HEK293T (cell line): ENCODE results near the gene GMCL1.

ENCODE experiments used
- BHLHE40 ChIP-seq: fragments of 450-650 bp; IDR thresholded peaks from 2 replicates; pipeline ENCODE4 v1.6.1; 2016; ENCODE audit warnings: mild to moderate bottlenecking, moderate library complexity, borderline replicate concordance
- FOXA1 ChIP-seq: fragments of 450-650 bp; IDR thresholded peaks from 2 replicates; pipeline ENCODE4 v1.6.1; 2016; ENCODE audit warnings: mild to moderate bottlenecking
- FOXK2 ChIP-seq: fragments of 450-650 bp; IDR thresholded peaks from 2 replicates; pipeline ENCODE4 v1.6.1; 2016; ENCODE audit warnings: mild to moderate bottlenecking
- FOXM1 ChIP-seq: fragments of 450-650 bp; IDR thresholded peaks from 2 replicates; pipeline ENCODE4 v1.6.1; 2017; ENCODE audit warnings: mild to moderate bottlenecking, borderline replicate concordance
- HDGF ChIP-seq: fragments of 450-650 bp; IDR thresholded peaks from 2 replicates; pipeline ENCODE4 v1.6.1; 2017; ENCODE audit warnings: antibody characterized with exemption, borderline replicate concordance
- LEF1 ChIP-seq: fragments of 450-650 bp; IDR thresholded peaks from 2 replicates; pipeline ENCODE4 v1.6.1; 2017; ENCODE audit warnings: mild to moderate bottlenecking, borderline replicate concordance
- PKNOX1 ChIP-seq: fragments of 450-650 bp; IDR thresholded peaks from 2 replicates; pipeline ENCODE4 v1.6.1; 2016
- SP1 ChIP-seq: fragments of 450-650 bp; IDR thresholded peaks from 2 replicates; pipeline ENCODE4 v1.6.1; 2017
- SUZ12 ChIP-seq: fragments of 450-650 bp; IDR thresholded peaks from 2 replicates; pipeline ENCODE4 v1.6.1; 2016; ENCODE audit warnings: mild to moderate bottlenecking
- TARDBP ChIP-seq: fragments of 450-650 bp; IDR thresholded peaks from 2 replicates; pipeline ENCODE4 v1.6.1; 2016
- ZNF384 ChIP-seq: fragments of 450-650 bp; IDR thresholded peaks from 2 replicates; pipeline ENCODE4 v1.6.1; 2016

DNA sequence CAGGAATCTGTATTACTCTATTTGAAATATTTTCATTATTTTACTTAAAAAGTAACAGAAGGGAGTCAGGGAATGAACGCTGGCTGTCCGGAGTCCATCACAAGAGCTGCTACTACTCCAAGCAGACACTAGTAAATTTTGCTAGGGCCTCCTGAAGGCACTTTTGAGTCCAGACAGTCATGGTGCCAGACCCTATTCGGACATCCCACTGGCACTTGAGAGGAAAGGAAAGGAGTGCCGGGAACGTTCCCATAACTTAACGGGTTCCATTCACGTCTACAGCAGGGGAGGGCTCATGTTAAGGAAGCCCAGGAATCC is 563 bp upstream of the GMCL1 start:
- TF ChIP-seq FOXA1: no peak
- TF ChIP-seq ZNF384: no peak
- no peak for TF ChIP-seq HDGF
- no peak for TF ChIP-seq SUZ12
- TF ChIP-seq BHLHE40: no peak
- no peak for TF ChIP-seq SP1
- no peak for TF ChIP-seq LEF1
- no peak for TF ChIP-seq FOXM1
- TF ChIP-seq TARDBP: no peak
- TF ChIP-seq FOXK2: no peak
- no peak for TF ChIP-seq PKNOX1
